AG20443 (cell line): ENCODE results near the gene TMEM88.
"Not testable (repeated sequence)": the region's sequence is repeated elsewhere in the genome, so short reads cannot be mapped to it uniquely, and the experiment has no call there.

Experiments used
- DNase-seq: peaks from one replicate; pipeline ENCODE4 v3.0.0; 2012; ENCODE audit warnings: low spot score, mixed read lengths

TMEM88 gene

DNA sequence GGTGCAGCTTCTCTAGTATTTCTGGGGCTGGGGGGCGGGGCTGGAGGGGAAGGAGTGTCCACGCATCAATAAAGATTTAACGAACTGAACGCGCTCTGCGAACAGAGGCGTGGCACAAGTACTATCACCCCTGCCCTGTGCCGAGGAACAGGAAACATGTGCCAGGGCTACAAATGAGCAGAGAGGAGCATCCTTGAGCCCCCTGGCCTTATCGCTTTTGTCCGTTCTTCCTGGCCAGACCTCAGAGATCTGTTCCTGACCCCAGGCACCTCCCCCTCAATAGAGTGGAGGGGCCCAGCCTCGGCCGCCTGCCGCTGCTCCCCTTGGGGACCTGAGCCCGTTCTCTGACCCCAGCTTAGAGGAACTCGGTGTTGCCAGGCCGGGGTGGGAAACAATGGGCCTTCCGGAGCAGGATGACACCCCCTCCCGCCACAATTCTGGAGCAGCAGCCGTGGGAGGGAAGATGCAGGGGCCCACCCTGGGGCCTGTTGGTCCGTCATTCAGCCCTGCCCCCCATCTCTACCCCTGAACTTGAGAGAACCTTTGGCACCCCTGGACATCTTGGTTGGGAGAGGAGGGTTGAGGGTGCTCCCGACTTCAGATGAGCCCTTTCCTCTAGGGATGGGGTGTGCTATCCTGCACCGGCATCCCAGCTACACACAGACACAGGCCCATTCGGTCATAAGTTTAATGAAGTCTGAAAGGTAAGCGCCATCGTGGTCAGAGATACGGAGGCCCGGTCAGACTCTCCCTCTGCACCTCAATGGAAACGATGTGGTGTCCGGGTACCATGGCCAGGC lies 1.3 kb downstream of the TMEM88 start:
- peak; percentile 15 for DNase-seq

DNA sequence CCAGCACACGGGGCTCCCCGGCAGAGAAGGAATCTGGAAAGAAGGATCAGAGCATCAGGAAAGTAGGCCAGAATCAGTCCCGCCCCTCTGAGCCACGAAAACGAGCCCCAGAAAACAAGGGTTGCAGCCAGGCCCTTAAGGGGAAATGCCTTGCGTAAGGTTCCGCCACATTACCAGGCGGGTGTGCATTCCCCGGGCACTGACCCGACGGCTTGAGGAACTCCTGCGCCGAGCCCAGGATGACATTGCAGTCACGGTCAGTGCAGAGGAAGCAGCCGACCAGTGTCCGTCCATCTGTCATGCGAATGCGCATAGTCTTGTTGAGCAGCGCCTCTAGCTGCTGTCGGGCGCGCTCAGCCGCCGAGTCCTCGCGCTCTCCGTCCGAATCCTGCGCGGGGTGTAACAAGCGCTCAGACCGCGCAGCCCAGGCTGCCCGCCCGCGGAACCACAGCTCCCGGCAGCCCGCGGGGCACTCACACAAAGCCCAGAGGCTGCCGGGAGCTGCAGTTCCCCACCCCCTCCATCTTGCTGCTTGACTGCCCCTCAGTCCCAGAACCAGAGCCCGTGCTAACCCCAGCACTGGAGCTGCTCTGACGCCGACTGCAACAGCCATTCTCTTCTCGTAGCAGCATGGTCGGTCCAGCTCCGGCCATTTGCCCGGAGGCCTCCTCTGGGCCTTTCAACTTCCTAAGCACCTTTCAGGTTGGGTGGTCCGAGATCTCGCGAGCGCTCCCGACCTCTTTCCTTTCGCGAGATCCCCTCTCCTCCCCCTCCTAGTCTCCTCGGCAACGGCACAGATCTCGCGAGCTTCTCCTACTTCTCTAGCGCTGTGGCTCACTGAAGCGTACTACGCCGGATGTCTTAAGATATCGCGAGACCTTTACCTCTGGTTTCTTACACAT lies 2.2 kb downstream of the TMEM88 start, which contains the start of gene NAA38:
Gene NAA38 (minus strand): TSS at position 749 of the 902 bp plus-strand sequence. CDS start 96 bp downstream, at position 653.
- DNase-seq, result peak; percentile 94

DNA sequence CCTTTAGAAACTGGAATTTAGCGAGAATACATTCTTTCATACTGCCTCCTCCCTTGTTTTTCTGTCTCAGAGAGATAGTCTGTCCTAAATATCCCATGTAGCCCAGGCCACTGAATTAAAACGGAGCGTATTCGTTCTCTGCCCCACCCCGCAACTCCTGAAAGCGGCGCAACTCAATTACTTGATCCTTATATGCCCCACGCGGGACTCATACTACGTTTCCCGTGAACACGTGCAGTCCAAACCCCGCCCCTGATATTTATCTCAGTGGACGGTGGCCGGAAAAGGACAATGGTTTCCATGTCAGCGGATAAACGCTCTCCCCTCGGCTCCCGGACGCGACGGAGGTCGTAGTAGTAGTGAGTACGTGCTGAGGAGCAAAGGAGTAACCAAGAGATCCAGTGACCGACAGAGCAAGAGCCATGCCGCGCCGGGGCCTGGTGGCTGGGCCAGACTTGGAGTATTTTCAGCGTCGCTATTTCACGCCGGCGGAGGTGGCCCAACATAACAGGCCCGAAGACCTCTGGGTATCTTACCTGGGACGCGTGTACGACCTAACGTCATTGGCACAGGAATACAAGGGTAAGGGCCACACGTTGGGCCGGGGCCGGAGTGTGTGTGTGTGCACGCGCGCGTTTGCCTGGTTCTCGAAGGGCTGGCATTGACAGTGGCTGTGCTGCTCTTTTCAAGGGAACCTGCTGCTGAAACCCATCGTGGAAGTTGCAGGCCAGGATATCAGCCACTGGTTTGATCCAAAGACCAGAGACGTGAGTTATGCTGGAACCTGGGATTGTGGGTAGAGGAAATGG lies 3.1 kb downstream of the TMEM88 start, which contains the start of gene CYB5D1:
Gene CYB5D1 (plus strand): TSS at position 291 of the 809 bp plus-strand sequence. CDS start 132 bp downstream, at position 423.
- DNase-seq, result peak; percentile 85

DNA sequence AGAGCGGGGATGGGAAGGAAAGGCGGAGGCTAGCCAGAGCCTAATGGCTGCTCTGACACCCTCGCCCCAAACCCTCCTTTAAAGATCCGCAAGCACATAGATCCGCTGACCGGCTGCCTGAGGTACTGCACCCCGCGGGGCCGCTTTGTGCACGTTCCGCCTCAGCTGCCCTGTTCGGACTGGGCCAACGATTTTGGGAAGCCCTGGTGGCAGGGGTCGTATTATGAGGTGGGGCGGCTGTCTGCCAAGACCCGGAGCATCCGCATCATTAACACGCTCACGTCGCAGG lies 3.6 kb downstream of the TMEM88 start:
- DNase-seq, result peak; percentile 80

DNA sequence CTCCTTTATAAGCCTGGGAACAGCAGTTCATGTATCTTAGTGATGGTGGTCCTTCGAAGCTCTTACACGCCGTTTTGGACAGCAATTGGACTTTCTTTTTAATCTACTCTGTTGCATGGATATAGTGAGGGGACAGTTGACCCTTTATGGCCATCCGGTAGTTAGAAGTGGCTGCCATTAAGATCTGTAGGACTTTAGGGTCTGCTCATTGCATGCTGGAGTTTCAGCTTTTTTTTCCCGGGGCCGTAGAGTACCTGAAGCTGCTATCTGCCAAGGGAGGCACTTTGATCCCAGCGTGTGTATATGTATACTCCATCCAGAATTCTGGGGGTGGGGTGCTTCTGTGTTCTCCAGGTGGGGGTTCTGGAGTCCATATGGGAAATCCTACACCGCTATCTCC lies 4.2 kb downstream of the TMEM88 start:
- no peak for DNase-seq

DNA sequence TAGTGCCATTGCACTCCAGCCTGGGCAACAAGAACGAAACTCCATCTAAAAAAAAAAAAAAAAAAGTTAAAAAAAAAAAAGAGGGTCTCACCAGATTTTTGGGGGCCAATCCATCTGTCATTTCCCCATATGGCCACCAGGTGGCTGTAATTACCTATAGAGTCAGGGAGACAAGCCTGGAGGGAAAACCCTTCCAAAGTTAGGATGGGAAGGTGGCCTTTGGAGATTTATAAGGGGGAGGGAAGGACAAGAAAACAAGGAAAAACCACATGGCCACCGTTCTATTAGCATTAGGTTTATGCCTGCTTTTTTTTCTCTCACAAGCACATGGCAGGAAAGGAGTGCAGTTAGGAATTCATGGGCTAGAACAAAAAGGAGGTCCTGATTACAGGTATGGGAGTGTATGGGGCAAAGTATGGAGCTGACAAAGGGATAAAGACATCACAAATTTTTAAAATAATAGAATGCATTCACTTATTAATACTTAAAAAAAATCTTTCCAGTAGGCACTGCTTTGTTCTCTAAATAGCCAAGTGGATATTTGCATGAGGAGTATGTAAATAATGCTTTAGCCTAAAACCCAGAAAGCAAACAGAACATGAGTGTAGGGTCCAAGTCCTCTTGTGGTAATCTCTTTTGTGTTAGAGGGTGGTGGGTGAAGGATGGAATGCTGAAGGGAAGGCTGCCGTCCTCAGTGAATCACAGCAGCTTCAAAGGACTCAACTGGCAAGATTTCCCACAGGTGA lies 8.0 kb downstream of the TMEM88 start:
- peak; percentile 58 for DNase-seq

DNA sequence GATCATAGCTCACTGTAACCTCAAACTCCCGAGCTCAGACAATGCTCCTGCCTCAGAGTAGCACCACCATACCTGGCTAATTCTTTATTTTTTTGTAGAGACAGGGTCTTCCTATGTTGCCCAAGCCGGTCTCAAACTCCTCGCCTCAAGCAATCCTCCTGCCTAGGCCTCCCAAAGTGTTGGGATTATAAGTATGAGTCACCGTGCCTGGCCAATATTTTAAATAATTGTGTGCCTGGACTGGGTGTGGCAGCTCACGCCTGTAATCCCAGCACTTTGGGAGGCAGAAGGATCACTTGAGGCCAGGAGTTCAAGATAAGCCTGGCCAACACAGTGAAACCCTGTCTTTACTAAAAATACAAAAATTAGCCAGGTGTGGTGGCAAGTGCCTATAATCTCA lies 9.5 kb downstream of the TMEM88 start:
- not testable (repeated sequence) for DNase-seq

DNA sequence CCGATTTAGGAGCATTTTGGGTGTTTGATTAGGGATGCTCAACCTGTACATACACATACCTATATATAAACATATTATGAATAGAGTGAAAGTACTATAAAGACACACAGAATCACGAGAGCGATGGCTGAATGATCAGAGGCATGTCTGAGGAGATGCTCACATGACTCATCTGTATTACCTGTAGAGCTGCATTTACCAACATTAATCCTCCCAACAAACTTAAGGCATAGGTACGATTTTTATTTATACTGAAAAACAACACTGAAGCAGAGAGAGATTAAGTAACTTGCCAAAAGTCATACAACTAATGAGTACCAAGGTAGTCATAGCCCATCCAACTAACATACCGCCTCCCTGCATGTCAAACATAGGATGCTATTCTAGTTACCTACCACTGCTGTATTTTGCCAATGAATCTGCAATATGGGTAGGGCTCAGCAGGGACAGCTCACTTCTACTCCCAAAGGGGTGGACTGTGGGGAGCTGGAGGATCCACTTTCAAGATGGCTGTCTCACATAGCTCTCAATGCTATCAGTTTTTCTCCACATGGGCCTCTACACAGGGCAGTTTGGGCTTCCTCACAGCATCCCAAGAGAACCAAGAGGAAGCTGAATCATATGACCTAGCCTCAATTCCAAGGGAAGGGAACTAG lies 10.3 kb downstream of the TMEM88 start:
- no peak for DNase-seq

DNA sequence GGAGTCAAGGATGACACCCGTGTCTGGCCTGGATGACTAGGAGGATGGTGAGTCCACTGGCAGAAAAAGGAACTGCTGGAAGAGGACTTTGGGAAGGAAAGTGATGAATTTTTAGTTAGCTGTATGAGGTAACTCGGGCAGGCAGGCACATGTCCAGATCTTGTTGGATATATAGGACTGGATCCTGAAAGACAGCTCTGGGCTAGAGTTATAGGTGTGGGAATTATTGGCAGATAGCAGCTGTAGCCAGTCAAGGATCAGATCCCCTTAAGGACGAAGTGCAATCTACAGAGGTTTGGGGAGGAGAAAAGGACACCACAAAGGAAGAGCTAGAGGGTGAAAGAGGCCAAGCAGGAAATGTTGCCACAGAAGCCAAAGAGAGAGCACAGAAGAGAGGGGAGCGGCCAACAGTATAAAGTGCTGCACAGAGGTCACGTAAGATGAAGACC lies 13.0 kb downstream of the TMEM88 start:
- DNase-seq, result no peak

DNA sequence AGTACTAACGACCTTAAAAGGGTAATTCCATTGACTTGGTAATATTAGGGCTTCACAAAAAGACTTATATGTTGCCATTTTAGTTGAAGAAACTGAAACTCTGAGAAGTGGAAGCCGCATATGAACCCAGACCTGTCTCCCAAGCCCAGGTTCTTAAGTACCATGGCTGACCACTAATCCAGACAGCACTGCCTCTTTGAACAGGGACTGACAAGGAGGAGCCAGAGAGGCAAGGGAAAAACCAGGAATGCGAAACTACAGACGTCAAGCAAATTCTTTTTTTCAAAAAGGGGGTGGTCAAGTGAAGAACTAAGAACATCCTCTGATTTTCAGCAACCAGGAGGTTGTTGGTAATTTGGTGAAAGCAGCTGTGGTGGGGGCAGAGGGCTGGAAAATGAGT lies 18.2 kb downstream of the TMEM88 start:
- DNase-seq, result no peak

DNA sequence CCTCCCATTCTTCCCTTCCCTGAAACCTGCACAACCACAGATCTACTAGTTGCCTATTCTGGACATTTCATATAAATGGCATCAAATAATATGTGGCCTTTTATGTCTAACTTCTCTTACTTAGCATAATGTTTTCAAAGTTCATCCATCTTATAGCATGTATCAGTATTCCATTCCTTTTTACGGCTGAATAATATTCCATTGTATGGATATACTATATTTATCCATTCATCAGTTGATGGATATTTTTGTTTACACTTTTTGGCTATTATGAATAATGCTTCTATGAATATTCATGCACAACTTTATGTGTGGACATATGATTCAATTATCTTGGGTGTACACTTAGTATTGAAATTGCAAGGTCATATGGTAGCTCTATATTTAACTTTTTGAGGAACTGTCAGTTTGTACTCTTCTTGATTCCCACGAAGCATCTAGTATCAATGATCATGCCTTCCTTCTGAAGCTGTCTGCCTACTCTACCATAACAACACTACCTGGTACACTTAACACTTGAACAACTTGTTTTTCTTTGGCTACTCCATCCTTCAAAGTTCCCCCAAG lies 21.0 kb downstream of the TMEM88 start:
- DNase-seq, result no peak

DNA sequence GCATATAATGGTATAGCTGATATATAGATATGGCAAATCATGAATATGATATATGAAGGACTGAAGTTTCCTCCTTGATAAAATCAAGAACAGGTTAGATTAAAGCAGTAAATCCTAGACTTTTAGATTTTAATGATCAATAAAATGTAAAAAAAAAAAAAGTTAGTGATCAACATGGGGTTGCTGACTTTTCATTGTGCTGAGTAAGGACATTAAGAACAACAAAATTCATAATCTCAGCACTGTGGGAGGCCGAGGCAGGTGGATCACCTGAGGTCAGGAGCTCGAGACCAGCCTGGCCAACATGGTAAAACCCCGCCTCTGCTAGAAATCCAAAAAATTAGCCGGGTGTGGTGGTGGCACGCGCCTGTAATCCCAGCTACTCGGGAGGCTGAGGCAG lies 23.4 kb downstream of the TMEM88 start:
- DNase-seq, result no peak

DNA sequence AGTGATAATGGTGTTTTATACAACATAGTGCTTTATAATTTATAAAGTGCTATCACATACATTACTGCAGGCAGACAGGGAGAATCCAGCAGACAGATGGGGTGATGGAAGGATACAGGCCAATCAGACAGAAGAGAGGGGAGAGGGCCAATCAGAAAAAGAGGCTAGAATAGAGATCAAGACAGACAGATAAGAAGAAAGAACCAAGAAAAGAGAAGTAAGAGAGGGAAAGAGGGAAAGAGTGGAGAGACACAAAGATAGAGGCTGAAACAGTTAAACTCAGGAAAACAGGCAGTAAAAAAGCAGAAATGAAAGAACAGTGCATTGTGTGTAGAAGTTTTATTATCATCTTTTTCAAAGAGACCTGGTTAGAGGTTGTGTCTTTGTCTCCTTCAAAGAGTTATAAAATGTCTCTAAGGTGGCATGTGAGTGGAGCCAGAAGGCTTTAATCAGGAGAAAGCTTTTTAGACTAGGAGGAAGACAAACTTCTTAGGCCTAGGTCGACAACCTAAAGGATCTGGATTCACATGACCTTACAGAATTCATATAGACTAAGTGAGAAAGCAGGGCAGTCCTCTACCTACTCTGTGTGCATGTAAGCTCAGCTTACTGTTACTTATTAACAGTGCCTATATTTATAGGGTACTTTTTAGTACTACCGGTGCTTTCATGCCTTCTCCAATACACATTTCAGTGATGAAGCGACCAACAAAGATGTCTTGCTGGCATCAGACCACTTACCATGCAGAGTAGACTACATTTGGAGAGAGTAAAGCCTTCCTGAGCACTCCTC lies 25.4 kb downstream of the TMEM88 start:
- DNase-seq, result no peak

DNA sequence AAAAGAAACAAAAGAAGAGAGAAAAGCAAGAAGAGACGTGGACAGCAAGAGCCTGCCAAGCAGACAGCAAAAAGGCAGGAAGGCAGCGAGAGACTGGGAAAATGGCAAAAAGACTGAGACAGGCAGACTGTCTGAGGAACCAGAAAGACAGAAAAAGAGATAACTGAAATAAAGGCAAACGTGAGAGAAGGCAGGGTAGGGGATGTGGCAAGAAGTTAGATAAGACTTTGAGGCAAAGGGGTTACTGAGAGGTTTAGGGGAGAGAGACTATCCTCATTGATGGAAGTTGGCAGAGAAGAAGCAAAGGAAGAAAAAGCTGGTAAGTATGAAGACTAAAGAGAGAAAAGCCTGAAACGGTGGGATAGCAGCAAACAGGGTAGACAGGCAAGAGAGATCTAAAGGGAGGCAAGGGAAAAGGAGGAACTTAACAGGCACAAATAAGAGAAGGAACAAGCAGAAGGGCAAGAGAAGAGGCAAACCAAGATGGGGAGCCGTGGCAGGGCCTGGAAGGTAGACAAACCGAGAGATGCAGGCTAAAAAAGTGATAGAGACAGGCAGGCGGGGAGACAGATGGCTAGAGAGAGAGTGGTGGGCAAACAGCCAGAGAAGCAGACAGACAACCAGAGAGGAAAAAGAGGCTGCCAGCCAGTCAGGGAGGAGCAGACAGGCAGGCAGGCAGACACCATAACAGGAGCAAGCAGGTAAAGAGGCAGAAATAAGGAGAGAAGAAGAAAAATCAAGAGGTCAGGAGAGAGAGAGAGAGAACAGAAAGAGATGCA lies 26.6 kb downstream of the TMEM88 start:
- DNase-seq, result no peak

DNA sequence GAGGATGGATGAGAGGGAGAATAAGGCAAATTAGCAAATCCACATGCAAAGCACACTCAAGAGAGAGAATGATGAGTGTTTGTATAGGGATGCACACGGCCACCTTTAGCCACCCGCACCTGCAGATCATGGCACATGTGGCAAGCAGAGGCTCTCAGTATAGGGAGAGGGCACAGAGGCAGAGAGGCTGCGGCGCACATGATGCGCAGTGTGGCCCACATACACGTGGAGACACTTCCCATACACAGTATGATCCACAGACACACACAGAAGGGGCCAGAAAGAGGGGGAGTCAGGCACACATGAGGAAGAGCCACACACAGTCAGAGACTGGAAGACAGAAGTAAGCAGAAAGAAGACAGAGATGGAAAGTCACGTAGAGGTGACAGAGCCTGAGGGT lies 27.2 kb downstream of the TMEM88 start:
- DNase-seq, result no peak

DNA sequence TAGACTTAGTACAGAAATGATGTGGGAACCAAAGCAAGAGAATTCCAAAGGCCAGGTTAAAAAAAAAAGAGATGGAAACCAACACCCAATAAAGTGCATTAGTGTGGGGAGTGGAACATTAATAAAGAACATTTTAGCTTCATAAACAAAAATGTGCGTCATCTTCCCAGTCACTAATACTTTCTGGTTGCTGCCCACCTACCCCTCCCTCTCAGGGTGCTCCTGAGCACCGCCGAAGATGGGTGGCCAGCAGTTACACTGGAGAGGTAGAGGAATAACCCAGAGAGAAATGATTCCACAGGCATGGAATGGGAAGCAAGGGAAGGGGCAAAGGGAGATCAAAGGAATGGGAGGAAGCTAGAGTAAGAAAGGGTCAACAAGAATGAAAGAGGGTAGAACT lies 27.8 kb downstream of the TMEM88 start:
- DNase-seq, result no peak

DNA sequence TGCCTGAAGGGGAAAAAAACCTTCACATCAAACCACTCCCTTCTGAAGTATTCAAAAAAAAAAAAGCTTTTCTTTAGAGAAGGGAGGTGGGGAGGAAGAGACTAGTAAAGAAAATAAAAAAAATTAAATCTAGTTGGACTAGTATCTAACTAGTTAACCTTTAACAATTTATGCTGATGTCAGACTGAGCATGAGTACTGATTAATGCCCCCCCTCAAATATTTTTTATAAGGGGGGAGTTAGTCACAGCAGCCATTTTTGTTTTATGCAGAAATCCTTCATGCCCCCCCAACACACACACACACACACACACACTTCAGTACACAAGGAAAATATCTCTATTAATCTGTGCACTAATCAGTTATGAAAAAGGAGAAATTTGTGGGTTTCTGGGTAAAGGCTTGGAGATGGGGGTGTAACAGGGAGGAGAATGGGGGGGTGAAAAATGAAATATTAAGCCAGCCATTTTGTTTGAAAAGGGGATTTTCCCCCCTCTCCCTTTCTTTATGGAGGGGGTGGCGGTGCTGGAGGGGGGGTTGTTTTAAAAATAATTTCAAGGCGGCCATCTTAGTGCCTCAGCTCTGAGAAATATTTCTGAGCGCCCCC lies 29.0 kb downstream of the TMEM88 start:
- DNase-seq, result peak; percentile 27

DNA sequence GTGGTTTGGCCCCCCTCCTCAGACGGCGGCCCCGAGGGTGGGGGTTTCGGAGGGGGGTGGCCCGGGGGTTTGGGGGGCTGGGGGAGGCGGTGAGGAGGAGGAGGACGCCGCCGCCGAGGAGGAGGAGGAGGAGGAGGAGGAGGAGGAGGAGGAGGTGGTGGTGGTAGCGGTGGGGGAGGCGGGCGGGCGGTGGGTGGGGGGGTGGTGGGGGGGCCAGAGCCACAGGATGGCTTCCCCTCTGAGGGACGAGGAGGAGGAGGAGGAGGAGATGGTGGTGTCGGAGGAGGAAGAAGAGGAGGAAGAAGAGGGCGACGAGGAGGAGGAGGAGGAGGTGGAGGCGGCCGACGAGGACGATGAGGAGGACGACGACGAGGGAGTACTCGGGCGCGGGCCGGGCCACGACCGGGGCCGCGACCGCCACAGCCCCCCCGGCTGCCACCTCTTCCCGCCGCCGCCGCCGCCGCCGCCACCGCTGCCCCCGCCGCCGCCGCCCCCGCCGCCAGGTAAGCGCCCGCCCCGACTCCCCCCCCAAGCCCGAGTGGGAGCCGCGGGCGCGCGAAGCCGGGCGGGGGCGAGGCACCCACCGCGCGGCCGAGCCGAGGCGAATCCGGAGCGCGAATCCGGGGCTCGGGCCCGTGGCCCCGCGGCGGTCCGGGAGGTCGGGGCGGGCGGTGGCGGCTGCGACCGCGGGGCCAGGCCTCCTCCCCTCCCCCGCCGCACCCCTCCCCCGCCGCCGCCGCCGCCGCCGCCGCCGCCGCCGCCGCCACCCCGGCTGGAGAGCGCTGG lies 29.9 kb downstream of the TMEM88 start:
- peak; percentile 38 for DNase-seq
